K562 (cell line): Measurements from ENCODE around the gene RHOF. TPM values are rescaled to one million over a fixed set of nuclear protein-coding genes. Genes with fewer than 3 reads are reported as not detected.

Source experiments
- ARNT ChIP-seq, 2 experiments: fragments of 450-650 bp; IDR thresholded peaks; 2 replicates each; pipeline ENCODE4 v1.6.1; 2016; ENCODE audit warnings: mild to moderate bottlenecking in 1 of 2
- E2F8 ChIP-seq: fragments of 450-650 bp; IDR thresholded peaks from 2 replicates; pipeline ENCODE4 v1.7.1; 2018; ENCODE audit warnings: mild to moderate bottlenecking, low read depth; ENCODE audit not compliant: partially characterized antibody
- FOXJ2 ChIP-seq: fragments of 200-800 bp; sonication (Bioruptor generic); IDR thresholded peaks from 2 replicates; pipeline ENCODE4 v1.6.1; 2016; ENCODE audit warnings: missing genetic modification characterization, missing compliant biosample characterization
- GABPB1 ChIP-seq: sonication (generic); formaldehyde crosslinking; IDR thresholded peaks from 2 replicates; pipeline ENCODE4 v1.8.0; 2022; ENCODE audit warnings: mild to moderate bottlenecking, missing genetic modification reagents
- ID3 ChIP-seq, 2 experiments: fragments of 250-450 bp in 1 of 2; fragments of 450-650 bp in 1 of 2; sonication (Bioruptor Pico) in 1 of 2; IDR thresholded peaks; 2 replicates each; pipeline versions ENCODE4 v1.6.1 to v1.8.0; 2016 to 2021; ENCODE audit warnings: mild to moderate bottlenecking in 2 of 2, moderate library complexity in 2 of 2, missing compliant biosample characterization in 1 of 2, missing genetic modification characterization in 1 of 2
- POLR2G ChIP-seq: fragments of 200-400 bp; formaldehyde crosslinking; IDR thresholded peaks from 2 replicates; pipeline ENCODE4 v1.6.1; 2017; ENCODE audit warnings: low read depth, mild to moderate bottlenecking, antibody characterized with exemption, low read length, moderate library complexity
- SMAD4 ChIP-seq: fragments of 250-450 bp; sonication (Bioruptor Pico); conservative IDR thresholded peaks from 2 replicates; pipeline ENCODE4 v1.8.0; 2021; ENCODE audit warnings: inconsistent platforms, mild to moderate bottlenecking, moderate library complexity
- THAP12 ChIP-seq: fragments of 250-450 bp; sonication (Bioruptor Pico); IDR thresholded peaks from 2 replicates; pipeline ENCODE4 v1.9.0; 2021; ENCODE audit warnings: mild to moderate bottlenecking, inconsistent platforms
- ZBTB40 ChIP-seq, 2 experiments: fragments of 450-650 bp in 1 of 2; sonication (generic) in 1 of 2; formaldehyde crosslinking in 1 of 2; IDR thresholded peaks; 2 replicates each; pipeline versions ENCODE4 v1.7.1 to v1.9.0; 2016 to 2022; ENCODE audit warnings: inconsistent platforms in 1 of 2, mild to moderate bottlenecking in 1 of 2, missing genetic modification reagents in 1 of 2
- ZFP30 ChIP-seq: fragments of 250-450 bp; sonication (Bioruptor Pico); IDR thresholded peaks from 2 replicates; pipeline ENCODE4 v1.8.0; 2022; ENCODE audit warnings: moderate library complexity, mild to moderate bottlenecking, inconsistent platforms, borderline replicate concordance
- ZKSCAN1 ChIP-seq: fragments of 150-350 bp; IDR thresholded peaks from 2 replicates; pipeline ENCODE4 v1.6.1; 2016; ENCODE audit warnings: low read depth, low read length
- ZNF134 ChIP-seq: fragments of 250-450 bp; sonication (Bioruptor Pico); conservative IDR thresholded peaks from 2 replicates; pipeline ENCODE4 v1.4.0; 2020
- ZNF668 ChIP-seq: fragments of 250-450 bp; sonication (Bioruptor Pico); IDR thresholded peaks from 2 replicates; pipeline ENCODE4 v1.8.0; 2022; ENCODE audit warnings: mild to moderate bottlenecking, inconsistent platforms
- polyA plus RNA-seq, 8 experiments: library from polyadenylated mRNA; depleted of rRNA in 4 of 8; stranded (reverse) in 5 of 8; unstranded in 3 of 8; fragments of >200 nt; fragmentation: Nextera tagmentation in 2 of 8; fragmentation: Illumina TruSeq in 1 of 8; extraction: Ambion mirVana in 2 of 8; extraction: Trizol in 1 of 8; gene quantifications; 2 replicates each; pipeline versions ENCODE4 v1.2.1 to v1.2.3, GENCODE V29; 2011 to 2014; ENCODE audit warnings: inconsistent platforms in 1 of 8, missing spikeins in 1 of 8
- total RNA-seq, 7 experiments: library from RNA; depleted of rRNA in 6 of 7; stranded (reverse); fragments of >200 nt in 6 of 7; fragmentation: Illumina TruSeq in 2 of 7; extraction: Trizol in 2 of 7; gene quantifications; 2 replicates each; pipeline versions ENCODE4 v1.2.1 to v1.2.3, GENCODE V29; 2011 to 2021; ENCODE audit warnings: low replicate concordance in 1 of 7

Gene RHOF
- total and polyA plus RNA-seq, 9 of the 15 experiments (the other 6 are each of a cell fraction or from before 2014, with no cell fraction given) = 0.13 to 10.1 (median 4.0) TPM

GRCh38 chr12:121749267-121749666 is 44.2 kb downstream of the RHOF start (continued):
- TF ChIP-seq SMAD4 (CRISPR knock-in tag) (no peak), ZFP30 (CRISPR knock-in tag) (no peak), POLR2G (no peak), GABPB1 (CRISPR knock-in tag) (no peak), ZKSCAN1 (no peak), ZNF134 (CRISPR knock-in tag) (no peak), ZBTB40 (IDR thresholded peaks at IDR 0.05) (no peak), ZBTB40 (CRISPR knock-in tag; IDR thresholded peaks at IDR 0.05) (0 out of 2 replicates have a peak, but pooled peaks have one; percentile 9), E2F8 (no peak), FOXJ2 (tag) (no peak), ARNT (IDR thresholded peaks at IDR 0.05) (no peak), THAP12 (no peak), ZNF668 (CRISPR knock-in tag) (no peak), ID3 (CRISPR knock-in tag; IDR thresholded peaks at IDR 0.05) (no peak), ID3 (tag; IDR thresholded peaks at IDR 0.05) (no peak)
